Measurements from ENCODE around the gene WDR20. TPM values are rescaled to one million over a fixed set of nuclear protein-coding genes. Genes with fewer than 3 reads are reported as not detected.

The WDR20 gene
- total RNA-seq, 2 donors from 2014 or later = 12.2 to 15.5 TPM

GRCh38 chr14:102246071-102246470 is 106.4 kb downstream of the WDR20 start:
- Histone ChIP-seq H3K36me3 (replicated peaks in 1 of 2; ENCODE audit: insufficient read depth in 1 of 2, low read depth in 2 of 2) (no peaks in the 10 kb centered on the region), H3K4me3 (no peak overlapping the region), H3K9me3 (no peaks in the 10 kb centered on the region), H3K27me3 (no peaks in the 10 kb centered on the region), H3K4me1 (no peaks in the 10 kb centered on the region), H3K27ac (no peak overlapping the region)
- DNase-seq = no peak
- intact Hi-C loops (cut with DNase I) = no loop called here
- no peak for ATAC-seq
- 61 to 69% methylated on average over 9 of the region's 9 CpGs for WGBS, 2 donors
- TF ChIP-seq, protein P1, sequence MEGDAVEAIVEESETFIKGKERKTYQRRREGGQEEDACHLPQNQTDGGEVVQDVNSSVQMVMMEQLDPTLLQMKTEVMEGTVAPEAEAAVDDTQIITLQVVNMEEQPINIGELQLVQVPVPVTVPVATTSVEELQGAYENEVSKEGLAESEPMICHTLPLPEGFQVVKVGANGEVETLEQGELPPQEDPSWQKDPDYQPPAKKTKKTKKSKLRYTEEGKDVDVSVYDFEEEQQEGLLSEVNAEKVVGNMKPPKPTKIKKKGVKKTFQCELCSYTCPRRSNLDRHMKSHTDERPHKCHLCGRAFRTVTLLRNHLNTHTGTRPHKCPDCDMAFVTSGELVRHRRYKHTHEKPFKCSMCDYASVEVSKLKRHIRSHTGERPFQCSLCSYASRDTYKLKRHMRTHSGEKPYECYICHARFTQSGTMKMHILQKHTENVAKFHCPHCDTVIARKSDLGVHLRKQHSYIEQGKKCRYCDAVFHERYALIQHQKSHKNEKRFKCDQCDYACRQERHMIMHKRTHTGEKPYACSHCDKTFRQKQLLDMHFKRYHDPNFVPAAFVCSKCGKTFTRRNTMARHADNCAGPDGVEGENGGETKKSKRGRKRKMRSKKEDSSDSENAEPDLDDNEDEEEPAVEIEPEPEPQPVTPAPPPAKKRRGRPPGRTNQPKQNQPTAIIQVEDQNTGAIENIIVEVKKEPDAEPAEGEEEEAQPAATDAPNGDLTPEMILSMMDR (IDR thresholded peaks at IDR 0.05) = no peak
- TF ChIP-seq POLR2A (IDR thresholded peaks at IDR 0.05) = no peak

DNA sequence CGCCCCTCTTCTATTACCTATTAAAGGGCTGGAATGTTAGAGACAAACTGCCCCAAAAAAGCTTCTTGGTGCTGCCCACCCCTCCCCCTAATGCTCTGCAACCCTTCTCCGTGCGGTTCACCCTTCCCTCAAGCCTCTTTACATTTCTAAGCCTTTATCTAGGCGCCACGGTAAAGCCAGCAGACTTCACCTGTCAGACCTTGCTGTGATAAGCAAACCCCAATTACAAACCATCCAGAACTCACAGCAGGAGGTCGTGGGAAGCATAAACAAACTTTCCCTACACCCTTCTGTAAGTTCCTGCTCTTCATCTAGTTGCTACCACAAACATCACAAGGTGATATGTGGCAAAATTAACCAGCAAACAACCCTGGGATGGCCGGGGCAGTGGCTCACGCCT is 108.4 kb downstream of the WDR20 start:
- Histone ChIP-seq H3K27ac (no peak overlapping the region), H3K4me1 (peaks cover 9% of the 10 kb centered on the region), H3K27me3 (no peaks in the 10 kb centered on the region), H3K4me3 (no peak overlapping the region), H3K9me3 (no peaks in the 10 kb centered on the region), H3K36me3 (replicated peaks in 1 of 2; ENCODE audit: insufficient read depth in 1 of 2, low read depth in 2 of 2) (no peaks in the 10 kb centered on the region)
- TF ChIP-seq, protein P1 (IDR thresholded peaks at IDR 0.05) = no peak
- no peak for TF ChIP-seq POLR2A (IDR thresholded peaks at IDR 0.05)
- 68 to 74% methylated on average over 6 to 8 of the region's 8 CpGs for WGBS, 2 donors
- ATAC-seq = no peak
- intact Hi-C loops (cut with DNase I) = no loop called here
- DNase-seq = no peak

GRCh38 chr14:102249041-102249440 is 109.3 kb downstream of the WDR20 start:
- DNase-seq (no peak), ATAC-seq (no peak)
- WGBS, 2 donors = 90 to 91% methylated on average over 12 of the region's 12 CpGs
- TF ChIP-seq, protein P1 (IDR thresholded peaks at IDR 0.05) = no peak
- TF ChIP-seq POLR2A (IDR thresholded peaks at IDR 0.05) = no peak
- intact Hi-C loops (cut with DNase I) = no loop called here
- H3K4me1 ChIP-seq = peaks cover 14% of the 10 kb centered on the region
- no peaks in the 10 kb centered on the region for H3K9me3 ChIP-seq
- H3K36me3 ChIP-seq (replicated peaks in 1 of 2; ENCODE audit: insufficient read depth in 1 of 2, low read depth in 2 of 2) = no peaks in the 10 kb centered on the region
- no peak overlapping the region for H3K27ac ChIP-seq
- H3K4me3 ChIP-seq = no peak overlapping the region
- no peaks in the 10 kb centered on the region for H3K27me3 ChIP-seq

- peaks cover 14% of the 10 kb centered on the region for H3K4me1 ChIP-seq
- H3K9me3 ChIP-seq = no peaks in the 10 kb centered on the region
- no peak overlapping the region for H3K4me3 ChIP-seq
- no peaks in the 10 kb centered on the region for H3K27me3 ChIP-seq
- DNase-seq = no peak
- no peak overlapping the region for H3K27ac ChIP-seq
- H3K36me3 ChIP-seq (replicated peaks in 1 of 2; ENCODE audit: insufficient read depth in 1 of 2, low read depth in 2 of 2) = no peaks in the 10 kb centered on the region
- no peak for TF ChIP-seq POLR2A (IDR thresholded peaks at IDR 0.05)
- TF ChIP-seq, protein P1 (IDR thresholded peaks at IDR 0.05) = no peak
- WGBS, 2 donors = 94 to 95% methylated on average over 6 of the region's 6 CpGs
- no peak for ATAC-seq
- intact Hi-C loops (cut with DNase I) = no loop called here
Observed at GRCh38 chr14:102249981-102250380, 110.3 kb downstream of the WDR20 start.

GRCh38 chr14:102250636-102251035 is 110.9 kb downstream of the WDR20 start:
- intact Hi-C loops (cut with DNase I) = no loop called here
- 94 to 97% methylated on average over 15 of the region's 15 CpGs for WGBS, 2 donors
- no peaks in the 10 kb centered on the region for H3K27me3 ChIP-seq
- no peak for TF ChIP-seq POLR2A (IDR thresholded peaks at IDR 0.05)
- H3K27ac ChIP-seq = no peak overlapping the region
- peaks cover 14% of the 10 kb centered on the region for H3K4me1 ChIP-seq
- no peak for ATAC-seq
- no peaks in the 10 kb centered on the region for H3K9me3 ChIP-seq
- no peak for DNase-seq
- no peak overlapping the region for H3K4me3 ChIP-seq
- no peaks in the 10 kb centered on the region for H3K36me3 ChIP-seq (replicated peaks in 1 of 2; ENCODE audit: insufficient read depth in 1 of 2, low read depth in 2 of 2)
